HG02623 (cell line): Measurements from ENCODE around the gene SDHB.

Source experiments
- ATAC-seq: cut with Tn5 transposase; IDR thresholded peaks from one replicate; pipeline ENCODE4 v1.9.1; 2021; ENCODE audit warnings: moderate library complexity; ENCODE audit not compliant: unreplicated experiment

Gene SDHB

DNA sequence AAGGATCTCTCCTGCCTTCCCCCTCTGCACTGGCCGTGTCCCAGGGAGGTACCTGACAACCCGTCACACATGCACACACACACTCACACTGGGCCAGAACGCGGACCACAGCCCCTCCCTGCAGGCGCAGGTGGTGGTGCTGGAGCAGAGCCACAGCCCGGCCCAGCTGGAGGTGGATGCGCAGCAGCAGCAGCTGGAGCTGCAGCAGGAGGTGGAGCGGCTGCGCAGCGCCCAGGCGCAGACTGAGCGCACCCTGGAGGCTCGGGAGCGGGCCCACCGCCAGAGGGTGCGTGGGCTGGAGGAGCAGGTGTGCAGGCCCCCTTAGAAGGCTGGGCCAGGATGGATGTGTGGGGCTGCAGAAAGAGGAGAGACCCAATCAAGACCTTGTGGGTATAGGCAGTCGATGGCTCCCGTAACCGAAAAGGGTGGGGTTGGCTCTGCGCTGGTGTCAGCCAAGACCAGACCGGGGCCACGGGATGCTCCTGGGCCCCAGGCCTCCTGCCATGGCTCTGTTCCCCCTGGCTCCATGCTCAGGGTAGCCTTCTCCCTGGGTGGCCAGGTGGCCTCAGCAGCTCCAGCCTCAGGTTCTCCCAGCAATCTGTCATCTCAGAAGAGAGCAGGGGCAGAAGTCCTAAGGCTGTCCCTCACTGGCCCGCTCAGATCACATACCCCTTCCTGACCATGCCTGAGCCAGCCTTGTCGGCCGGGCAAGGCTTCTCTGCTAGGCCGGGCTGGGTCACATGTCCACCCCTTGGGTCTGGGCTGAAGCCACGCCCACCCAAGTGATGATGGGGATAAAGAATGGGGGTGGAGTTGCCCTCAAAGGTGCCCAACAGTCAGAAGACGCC lies 82.3 kb downstream of the SDHB start:
- ATAC-seq: no peak

DNA sequence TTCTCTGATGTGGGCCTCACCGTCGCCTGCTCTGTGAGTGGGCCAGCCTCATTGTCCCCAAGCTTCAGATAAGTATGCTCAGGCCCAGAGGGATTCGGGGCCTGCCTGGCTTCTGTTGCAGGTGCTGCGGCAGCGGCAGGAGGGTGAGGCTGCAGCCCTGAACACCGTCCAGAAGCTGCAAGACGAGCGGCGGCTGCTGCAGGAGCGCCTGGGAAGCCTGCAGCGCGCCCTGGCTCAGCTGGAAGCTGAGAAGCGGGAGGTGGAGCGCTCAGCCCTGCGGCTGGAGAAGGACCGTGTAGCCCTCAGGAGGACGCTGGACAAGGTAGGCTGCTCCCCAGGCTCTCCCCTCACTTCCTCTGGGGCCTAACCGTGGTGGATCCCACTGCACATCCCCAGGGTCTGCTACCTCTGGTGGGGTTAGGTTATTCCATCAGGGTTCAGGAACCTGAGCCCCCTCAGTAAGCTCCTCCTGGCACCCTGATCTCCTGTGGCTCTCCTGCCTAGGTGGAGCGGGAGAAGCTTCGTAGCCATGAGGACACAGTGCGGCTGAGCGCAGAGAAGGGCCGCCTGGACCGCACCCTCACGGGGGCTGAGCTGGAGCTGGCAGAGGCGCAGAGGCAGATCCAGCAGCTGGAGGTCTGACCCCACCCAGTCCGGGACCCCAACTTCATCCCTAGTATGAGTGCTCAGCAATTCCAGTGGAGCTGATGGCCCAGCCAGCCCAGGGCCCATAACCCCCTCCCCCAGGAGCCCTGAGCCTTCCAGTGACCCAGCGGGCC lies 83.5 kb downstream of the SDHB start:
- ATAC-seq: no peak

DNA sequence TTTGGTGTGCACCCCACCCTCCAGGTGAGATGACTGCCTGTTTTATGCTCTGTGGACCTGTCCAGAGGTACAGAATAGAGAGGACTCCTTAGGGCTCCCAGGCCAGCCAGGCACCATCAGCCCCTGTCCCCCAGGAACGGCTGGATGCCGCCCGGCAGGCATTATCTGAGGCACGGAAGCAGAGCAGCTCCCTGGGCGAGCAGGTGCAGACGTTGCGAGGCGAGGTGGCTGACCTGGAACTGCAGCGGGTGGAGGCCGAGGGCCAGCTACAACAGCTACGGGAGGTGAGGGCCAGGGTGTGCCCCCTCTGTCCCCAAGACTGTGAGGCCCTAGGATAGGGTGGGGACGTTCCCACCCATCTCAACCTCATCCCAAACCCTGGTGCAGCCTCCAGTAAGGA lies 84.2 kb downstream of the SDHB start:
- no peak for ATAC-seq

- ATAC-seq: no peak
Measured at GRCh38 chr1:16969057-16969611, 84.7 kb downstream of the SDHB start.
